Measurements from ENCODE around the gene ROBO1.
"Not testable (repeated sequence)": the region's sequence is repeated elsewhere in the genome, so short reads cannot be mapped to it uniquely, and the experiment has no call there.

The ROBO1 gene

DNA sequence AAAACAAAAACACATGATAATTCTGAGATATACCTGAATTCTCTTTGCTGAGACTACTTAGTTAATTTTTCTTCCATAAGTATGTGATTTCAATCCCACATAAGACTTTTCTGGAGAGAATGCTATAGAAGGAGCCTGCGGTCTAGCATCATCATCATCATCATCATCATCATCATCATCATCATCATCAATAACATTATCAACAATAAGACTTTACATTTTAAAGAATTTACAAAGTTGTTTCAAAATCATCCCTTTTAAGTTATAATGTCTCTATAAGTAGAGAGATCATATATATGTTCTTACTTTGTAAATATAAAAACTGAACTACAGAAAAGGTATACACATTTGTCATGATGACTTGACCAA, 965.3 kb downstream of the ROBO1 start:
- no peak for DNase-seq (ENCODE audit: low read depth in 2 of 2)

GRCh38 chr3:78801926-78802561, 965.8 kb downstream of the ROBO1 start:
- DNase-seq (ENCODE audit: low read depth in 2 of 2): no peak

DNA sequence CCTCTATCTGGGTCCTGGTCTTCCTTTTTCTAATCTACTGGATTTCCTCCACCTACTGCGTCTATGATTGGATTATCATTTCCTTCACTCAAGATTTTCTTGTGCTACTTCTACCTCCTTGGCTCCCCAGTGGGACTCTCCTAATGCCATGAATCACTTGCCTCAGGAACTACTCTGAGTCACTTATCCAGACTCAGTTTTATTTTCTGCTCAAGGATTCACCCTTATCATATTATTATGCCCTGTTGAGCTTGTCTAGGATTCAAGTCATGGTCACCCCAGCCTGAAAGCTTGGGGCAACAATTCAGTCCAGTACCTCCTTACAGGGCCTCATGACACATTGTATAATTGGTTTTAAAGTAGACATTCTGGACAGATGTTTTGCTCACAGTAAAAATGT, 968.1 kb downstream of the ROBO1 start:
- no peak for DNase-seq (ENCODE audit: low read depth in 2 of 2)

GRCh38 chr3:78798266-78798832, 969.4 kb downstream of the ROBO1 start:
- no peak for DNase-seq (ENCODE audit: low read depth in 2 of 2)

DNA sequence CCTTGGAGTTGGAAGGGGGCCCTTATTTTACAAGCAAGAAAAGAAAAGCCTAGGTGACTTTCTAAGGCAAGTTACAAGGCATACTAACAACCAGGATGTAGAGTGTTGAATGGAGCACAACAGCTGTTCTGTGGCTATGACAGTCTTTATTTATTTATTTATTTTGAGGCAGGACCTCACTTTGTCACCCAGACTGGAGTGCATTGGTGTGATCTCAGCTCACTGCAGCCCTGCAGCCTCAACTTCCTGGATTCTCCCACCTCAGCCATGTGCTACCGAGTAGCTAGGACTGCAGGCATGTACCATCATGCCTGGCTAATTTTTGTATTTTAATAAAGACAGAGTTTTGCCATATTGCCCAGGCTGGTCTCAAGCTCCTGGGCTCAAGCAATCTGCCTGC, 973.4 kb downstream of the ROBO1 start:
- DNase-seq (ENCODE audit: low read depth in 2 of 2): no peak

DNA sequence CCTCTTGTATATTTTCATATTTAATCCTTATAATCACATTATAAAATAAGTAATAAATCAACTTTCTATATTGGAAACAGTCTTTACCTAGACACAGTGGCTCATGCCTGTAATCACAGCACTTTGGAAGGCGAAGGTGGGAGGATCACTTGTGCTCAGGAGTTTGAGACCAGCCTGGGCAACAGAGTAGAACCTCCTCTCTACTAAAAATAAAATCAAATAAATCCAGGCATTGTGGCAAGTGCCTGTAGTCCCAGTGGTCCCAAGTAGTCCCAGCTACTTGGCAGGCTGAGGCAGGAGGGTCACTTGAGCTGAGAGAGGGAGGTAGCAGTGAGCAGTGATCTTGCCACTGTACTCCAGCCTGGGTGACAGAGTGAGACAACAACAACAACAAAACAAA, 975.1 kb downstream of the ROBO1 start:
- no peak for DNase-seq (ENCODE audit: low read depth in 2 of 2)

DNA sequence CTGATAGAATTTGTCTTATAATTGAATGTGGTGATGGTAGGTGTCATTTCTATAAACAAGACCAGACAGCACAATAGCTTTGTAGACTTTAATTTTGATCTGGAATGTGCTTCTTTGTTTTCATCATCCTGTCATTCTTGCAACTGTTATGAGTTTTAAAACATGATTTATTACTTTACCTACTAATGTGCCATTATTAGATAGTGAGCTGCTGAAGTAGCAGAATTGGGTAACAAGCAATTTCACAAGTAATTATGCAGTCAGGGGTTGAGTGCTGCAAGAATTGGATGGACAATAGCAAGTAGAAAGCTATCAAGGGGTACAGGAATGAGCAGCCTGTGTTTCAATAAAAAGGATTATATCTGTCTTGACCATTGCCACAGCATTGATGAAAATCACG, 975.6 kb downstream of the ROBO1 start:
- no peak for DNase-seq (ENCODE audit: low read depth in 2 of 2)

DNA sequence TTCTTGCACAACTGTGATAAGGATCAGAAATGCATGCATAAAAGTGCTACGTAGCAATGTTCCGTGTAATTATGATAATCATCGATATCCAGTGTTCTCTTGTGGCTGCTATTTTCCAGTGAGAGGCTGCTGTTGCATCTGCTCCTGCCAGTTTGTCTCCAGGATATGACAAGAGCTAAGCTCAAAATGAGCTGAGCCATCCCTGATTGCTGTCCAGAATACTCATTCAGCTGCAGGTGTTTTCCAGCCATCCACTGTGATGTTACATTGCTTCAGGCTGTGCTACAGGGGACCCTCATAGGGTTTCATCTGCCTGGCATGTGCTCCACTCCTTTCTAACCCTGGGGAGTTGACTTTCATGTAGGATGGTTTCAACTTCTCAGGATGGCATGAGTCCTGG, 976.0 kb downstream of the ROBO1 start:
- no peak for DNase-seq (ENCODE audit: low read depth in 2 of 2)

GRCh38 chr3:78788839-78789238, 979.0 kb downstream of the ROBO1 start:
- DNase-seq (ENCODE audit: low read depth in 2 of 2): no peak

GRCh38 chr3:78785004-78785403, 982.8 kb downstream of the ROBO1 start:
- DNase-seq (ENCODE audit: low read depth in 2 of 2): no peak

- DNase-seq (ENCODE audit: low read depth in 2 of 2): no peak
Measured at GRCh38 chr3:78781351-78781750, 986.4 kb downstream of the ROBO1 start.

DNA sequence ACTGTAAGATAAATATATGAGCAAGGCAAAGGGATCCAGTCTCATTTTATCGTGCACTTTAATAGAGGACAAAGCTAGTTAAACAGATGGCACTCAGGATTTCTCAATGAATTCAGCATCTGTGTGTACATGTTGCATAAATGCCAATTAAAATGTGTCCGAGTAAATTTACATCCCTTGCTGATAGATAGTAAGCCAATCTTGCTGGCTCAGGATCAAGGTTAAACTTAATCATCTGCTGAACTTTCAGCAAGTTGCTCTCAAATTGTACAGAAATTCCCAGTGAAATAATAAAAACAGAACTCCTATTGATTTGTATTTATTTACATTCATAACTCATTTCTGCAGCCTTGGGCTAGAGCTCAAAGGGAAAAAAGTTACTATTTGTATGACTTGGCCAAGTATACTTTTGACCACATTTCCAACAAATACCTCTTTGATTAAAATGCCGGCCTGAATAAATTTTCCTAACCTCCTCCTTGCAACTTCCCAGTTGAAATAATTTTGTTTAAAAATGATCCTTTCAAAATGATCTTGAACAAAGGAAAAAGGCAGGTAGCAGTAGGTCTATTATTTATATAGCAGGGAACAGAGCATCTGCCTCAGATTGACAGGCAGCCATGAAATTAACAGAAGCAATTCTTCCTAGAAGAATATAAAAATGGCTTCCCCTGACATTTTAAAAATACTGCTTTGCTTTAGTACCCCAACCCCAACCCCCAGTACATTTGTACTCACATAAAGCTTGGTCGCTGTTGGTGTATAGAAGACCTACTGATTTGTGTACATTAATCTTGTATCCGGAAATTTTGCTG, 1001.9 kb downstream of the ROBO1 start:
- DNase-seq (ENCODE audit: low read depth in 2 of 2): no peak

- DNase-seq (ENCODE audit: low read depth in 2 of 2): no peak
Measured at GRCh38 chr3:78764634-78765033, 1003.2 kb downstream of the ROBO1 start.

- no peak for DNase-seq (ENCODE audit: low read depth in 2 of 2)
Measured at GRCh38 chr3:78762121-78762520, 1005.7 kb downstream of the ROBO1 start.

GRCh38 chr3:78761126-78761525, 1006.7 kb downstream of the ROBO1 start:
- no peak for DNase-seq (ENCODE audit: low read depth in 2 of 2)

DNA sequence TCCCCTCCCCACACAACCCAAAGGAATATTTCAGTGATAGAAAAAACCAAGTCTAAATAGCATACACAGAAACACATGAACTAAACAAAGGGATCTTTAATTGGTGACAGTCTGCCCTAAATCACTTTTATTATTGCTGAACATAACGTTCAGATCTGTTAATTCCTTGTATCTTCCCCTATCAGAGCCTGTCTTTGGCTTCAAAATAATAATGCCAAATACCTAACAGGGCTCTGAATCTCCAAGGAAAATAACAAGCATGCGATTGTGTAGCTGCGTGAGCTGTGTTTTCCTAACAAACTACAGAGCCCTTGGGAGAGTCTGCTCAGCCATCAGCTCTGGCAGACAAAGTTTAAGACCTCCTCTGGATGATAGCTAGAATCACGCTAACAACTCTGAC, 1010.1 kb downstream of the ROBO1 start:
- no peak for DNase-seq (ENCODE audit: low read depth in 2 of 2)

DNA sequence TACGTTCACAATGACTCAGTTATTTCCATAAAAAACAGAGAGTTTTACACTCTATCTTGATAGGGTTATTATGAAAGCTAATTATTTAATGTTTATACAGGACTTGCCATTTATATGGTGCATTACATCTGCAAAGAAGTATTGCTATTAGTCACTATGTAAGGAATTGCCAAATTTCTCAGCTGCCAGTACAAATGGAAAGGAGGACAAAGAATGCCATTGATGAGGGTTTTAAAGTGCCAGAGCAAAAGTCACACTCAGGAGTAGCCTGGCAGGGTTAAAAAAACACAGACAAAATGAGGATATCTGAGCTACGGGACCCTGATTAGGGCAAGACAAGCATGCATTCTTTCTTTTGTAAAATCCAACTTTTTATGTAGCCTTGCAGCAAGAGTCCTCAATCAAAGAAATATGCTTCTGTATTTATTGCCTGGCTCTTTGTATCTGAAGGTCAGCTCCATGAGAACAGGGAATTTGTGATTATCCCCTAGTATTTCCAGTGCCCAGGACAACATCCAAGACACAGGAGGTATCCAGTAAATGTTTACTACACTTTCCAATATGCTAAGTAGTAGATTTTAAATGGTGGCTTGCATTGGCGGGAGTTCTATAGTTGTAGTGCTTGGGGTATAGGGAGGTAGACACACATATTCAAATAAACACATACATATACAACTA, 1013.6 kb downstream of the ROBO1 start:
- no peak for DNase-seq (ENCODE audit: low read depth in 2 of 2)

- no peak for DNase-seq (ENCODE audit: low read depth in 2 of 2)
Measured at GRCh38 chr3:78751266-78751665, 1016.5 kb downstream of the ROBO1 start.

DNA sequence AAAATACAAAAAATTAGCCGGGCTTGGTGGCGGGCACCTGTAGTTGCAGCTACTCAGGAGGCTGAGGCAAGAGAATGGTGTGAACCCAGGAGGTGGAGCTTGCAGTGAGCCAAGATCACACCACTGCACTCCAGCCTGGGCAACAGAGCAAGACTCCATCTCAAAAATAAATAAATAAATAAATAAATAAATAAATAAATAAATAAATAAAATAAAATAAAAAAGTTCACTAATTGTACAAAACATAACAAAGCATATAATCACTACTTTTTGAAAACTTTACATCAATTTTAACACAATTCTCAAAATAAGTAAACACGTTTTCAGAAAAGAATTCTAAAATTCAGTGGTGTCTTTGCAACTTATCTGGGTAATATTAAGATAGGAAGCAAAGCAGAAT, 1017.5 kb downstream of the ROBO1 start:
- DNase-seq (ENCODE audit: low read depth in 2 of 2): not testable (repeated sequence)

GRCh38 chr3:78749056-78749455, 1018.7 kb downstream of the ROBO1 start:
- DNase-seq (ENCODE audit: low read depth in 2 of 2): no peak

DNA sequence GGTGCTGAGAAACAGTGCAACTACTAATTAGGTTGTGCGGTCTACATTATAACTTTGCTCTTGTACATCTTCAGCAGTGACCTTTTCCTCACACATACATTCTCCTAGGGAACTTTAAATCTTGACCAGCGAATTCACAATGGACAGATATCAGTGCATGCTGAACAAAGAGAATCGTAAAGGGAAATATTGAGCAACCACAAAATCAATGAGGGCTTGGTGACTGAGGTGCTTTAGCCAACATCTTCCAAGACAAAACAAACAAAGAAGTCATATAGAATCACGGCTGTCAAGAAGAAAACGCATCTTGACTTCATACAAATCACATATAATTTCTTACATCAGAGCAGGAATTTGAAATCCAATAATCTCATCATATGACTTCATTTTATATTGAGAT, 1022.0 kb downstream of the ROBO1 start:
- DNase-seq (ENCODE audit: low read depth in 2 of 2): no peak

DNA sequence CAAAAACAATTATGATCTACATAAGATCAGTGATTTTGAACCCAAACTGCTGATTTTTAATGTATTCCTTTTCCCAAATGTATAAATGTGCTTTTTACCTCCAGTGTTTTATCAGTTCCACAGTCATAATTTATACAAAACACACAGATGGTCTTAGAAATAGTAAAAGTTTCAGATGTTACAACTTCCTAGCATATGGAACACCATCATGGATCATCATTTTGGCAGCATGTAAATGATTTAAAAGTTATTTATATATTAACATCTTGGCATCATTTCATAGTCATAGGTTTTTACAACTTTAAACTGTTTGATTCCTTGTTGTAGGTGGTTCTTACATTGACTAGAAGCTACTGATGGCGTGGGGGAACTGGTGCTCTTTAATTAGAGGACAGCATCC, 1025.3 kb downstream of the ROBO1 start:
- DNase-seq (ENCODE audit: low read depth in 2 of 2): no peak

DNA sequence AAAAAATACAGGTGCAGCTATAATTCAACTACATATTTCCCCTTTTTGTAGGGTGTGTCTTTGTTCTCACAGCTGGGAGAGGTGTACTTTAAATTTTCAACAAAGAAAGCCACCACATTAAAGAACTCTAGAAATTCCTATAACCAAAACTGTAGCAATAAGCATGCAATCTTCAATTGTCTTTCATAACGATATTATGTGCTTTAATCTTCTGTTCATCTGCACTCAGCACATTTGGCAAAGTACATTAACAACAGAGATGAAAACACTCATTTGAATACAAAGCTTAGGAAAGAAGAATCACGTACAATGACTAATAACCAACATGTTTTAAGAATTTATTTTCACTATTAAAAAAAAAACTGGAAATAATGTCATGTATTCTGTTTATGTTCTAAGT, 1025.8 kb downstream of the ROBO1 start:
- no peak for DNase-seq (ENCODE audit: low read depth in 2 of 2)
